WTC11 (cell line): ENCODE data around the gene ZNF592.

ENCODE experiments used
- ATF6 ChIP-seq: sonication (generic); formaldehyde crosslinking; IDR thresholded peaks from 2 replicates; pipeline ENCODE4 v1.8.1; 2023; ENCODE audit warnings: mild to moderate bottlenecking, missing genetic modification reagents
- E2F1 ChIP-seq: sonication (generic); formaldehyde crosslinking; IDR thresholded peaks from 2 replicates; pipeline ENCODE4 v1.8.0; 2022; ENCODE audit warnings: mild to moderate bottlenecking, missing genetic modification reagents
- FOXP1 ChIP-seq: sonication (generic); formaldehyde crosslinking; IDR thresholded peaks from 2 replicates; pipeline ENCODE4 v1.8.0; 2022; ENCODE audit warnings: missing genetic modification reagents, mild to moderate bottlenecking, moderate library complexity, borderline replicate concordance
- MAX ChIP-seq: sonication (generic); formaldehyde crosslinking; IDR thresholded peaks from 2 replicates; pipeline ENCODE4 v1.8.0; 2022; ENCODE audit warnings: mild to moderate bottlenecking, missing genetic modification reagents
- NR3C1 ChIP-seq: sonication (generic); formaldehyde crosslinking; conservative IDR thresholded peaks from 2 replicates; pipeline ENCODE4 v1.8.1; 2023; ENCODE audit warnings: low read depth, mild to moderate bottlenecking, missing genetic modification reagents
- OVOL2 ChIP-seq: fragments of 250-450 bp; sonication (Bioruptor Pico); IDR thresholded peaks from 2 replicates; pipeline ENCODE4 v1.9.0; 2021; ENCODE audit warnings: mild to moderate bottlenecking, borderline replicate concordance
- PRDM15 ChIP-seq: sonication (generic); formaldehyde crosslinking; IDR thresholded peaks from 2 replicates; pipeline ENCODE4 v1.8.0; 2022; ENCODE audit warnings: missing genetic modification reagents
- SOX15 ChIP-seq: fragments of 250-450 bp; sonication (Bioruptor Pico); IDR thresholded peaks from 2 replicates; pipeline ENCODE4 v1.9.0; 2021; ENCODE audit warnings: mild to moderate bottlenecking
- TEAD4 ChIP-seq: sonication (generic); formaldehyde crosslinking; IDR thresholded peaks from 2 replicates; pipeline ENCODE4 v1.8.0; 2022; ENCODE audit warnings: mild to moderate bottlenecking, missing genetic modification reagents
- ZBTB21 ChIP-seq: sonication (generic); formaldehyde crosslinking; IDR thresholded peaks from 2 replicates; pipeline ENCODE4 v1.8.1; 2023; ENCODE audit warnings: mild to moderate bottlenecking, missing genetic modification reagents, borderline replicate concordance
- ZNF423 ChIP-seq: fragments of 250-450 bp; sonication (Bioruptor Pico); IDR thresholded peaks from 2 replicates; pipeline ENCODE4 v2.1.2; 2022; ENCODE audit warnings: mild to moderate bottlenecking, moderate library complexity
- TF ChIP-seq, protein P1 (sequence below): sonication (generic); formaldehyde crosslinking; IDR thresholded peaks from 2 replicates; pipeline ENCODE4 v1.8.1; 2023; ENCODE audit warnings: mild to moderate bottlenecking, missing genetic modification reagents, moderate library complexity
- TF ChIP-seq, protein P2 (sequence below): fragments of 200-600 bp; IDR thresholded peaks from 2 replicates; pipeline ENCODE4 v1.8.0; 2022; ENCODE audit warnings: antibody characterized with exemption
- TF ChIP-seq, protein P3 (sequence below): sonication (generic); formaldehyde crosslinking; IDR thresholded peaks from 2 replicates; pipeline ENCODE4 v1.8.1; 2023; ENCODE audit warnings: mild to moderate bottlenecking, missing genetic modification reagents, moderate library complexity

DNA sequence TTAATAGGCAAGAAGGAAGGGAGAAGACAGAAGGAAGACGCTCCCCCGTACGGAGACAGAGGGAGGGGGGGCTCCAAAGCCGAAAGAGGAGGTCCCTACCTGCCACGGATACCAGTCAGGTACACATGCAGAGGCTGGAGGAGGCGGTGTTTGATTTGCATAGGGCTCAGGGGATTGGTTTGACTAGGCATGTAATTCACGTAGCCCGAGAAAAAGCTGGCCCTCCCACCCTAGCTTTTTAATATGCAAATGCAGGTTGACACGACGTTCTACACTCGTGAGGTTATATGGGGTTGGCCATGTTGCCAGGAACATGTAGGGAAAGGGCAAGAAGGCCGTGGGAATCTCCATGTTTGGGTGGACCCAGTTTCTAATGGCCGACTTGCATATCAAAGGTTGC is 29.8 kb downstream of the ZNF592 start:
- TF ChIP-seq, protein P1, sequence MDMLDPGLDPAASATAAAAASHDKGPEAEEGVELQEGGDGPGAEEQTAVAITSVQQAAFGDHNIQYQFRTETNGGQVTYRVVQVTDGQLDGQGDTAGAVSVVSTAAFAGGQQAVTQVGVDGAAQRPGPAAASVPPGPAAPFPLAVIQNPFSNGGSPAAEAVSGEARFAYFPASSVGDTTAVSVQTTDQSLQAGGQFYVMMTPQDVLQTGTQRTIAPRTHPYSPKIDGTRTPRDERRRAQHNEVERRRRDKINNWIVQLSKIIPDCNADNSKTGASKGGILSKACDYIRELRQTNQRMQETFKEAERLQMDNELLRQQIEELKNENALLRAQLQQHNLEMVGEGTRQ (CRISPR knock-in tag), result no peak
- TF ChIP-seq OVOL2 (CRISPR knock-in tag) (no peak), FOXP1 (CRISPR knock-in tag) (no peak), MAX (no peak), TEAD4 (CRISPR knock-in tag) (no peak), PRDM15 (CRISPR knock-in tag) (no peak), SOX15 (CRISPR knock-in tag) (no peak), ATF6 (CRISPR knock-in tag) (no peak), ZNF423 (CRISPR knock-in tag) (no peak), E2F1 (no peak), ZBTB21 (CRISPR knock-in tag) (no peak), NR3C1 (CRISPR knock-in tag) (no peak)
- TF ChIP-seq, protein P2, sequence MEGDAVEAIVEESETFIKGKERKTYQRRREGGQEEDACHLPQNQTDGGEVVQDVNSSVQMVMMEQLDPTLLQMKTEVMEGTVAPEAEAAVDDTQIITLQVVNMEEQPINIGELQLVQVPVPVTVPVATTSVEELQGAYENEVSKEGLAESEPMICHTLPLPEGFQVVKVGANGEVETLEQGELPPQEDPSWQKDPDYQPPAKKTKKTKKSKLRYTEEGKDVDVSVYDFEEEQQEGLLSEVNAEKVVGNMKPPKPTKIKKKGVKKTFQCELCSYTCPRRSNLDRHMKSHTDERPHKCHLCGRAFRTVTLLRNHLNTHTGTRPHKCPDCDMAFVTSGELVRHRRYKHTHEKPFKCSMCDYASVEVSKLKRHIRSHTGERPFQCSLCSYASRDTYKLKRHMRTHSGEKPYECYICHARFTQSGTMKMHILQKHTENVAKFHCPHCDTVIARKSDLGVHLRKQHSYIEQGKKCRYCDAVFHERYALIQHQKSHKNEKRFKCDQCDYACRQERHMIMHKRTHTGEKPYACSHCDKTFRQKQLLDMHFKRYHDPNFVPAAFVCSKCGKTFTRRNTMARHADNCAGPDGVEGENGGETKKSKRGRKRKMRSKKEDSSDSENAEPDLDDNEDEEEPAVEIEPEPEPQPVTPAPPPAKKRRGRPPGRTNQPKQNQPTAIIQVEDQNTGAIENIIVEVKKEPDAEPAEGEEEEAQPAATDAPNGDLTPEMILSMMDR, result no peak
- TF ChIP-seq, protein P3, sequence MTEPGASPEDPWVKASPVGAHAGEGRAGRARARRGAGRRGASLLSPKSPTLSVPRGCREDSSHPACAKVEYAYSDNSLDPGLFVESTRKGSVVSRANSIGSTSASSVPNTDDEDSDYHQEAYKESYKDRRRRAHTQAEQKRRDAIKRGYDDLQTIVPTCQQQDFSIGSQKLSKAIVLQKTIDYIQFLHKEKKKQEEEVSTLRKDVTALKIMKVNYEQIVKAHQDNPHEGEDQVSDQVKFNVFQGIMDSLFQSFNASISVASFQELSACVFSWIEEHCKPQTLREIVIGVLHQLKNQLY (CRISPR knock-in tag), result no peak
